ENCODE results near the gene SLC24A3.

- TF ChIP-seq CTCF (IDR thresholded peaks at IDR 0.05): no peak
- TF ChIP-seq POLR2A (IDR thresholded peaks at IDR 0.05): no peak
Observed at GRCh38 chr20:19520261-19520660, 307.8 kb downstream of the SLC24A3 start.

Data from heart left ventricle (tissue), 13 donors.